H9 (cell line): ENCODE measurements around the gene STAU1. TPM values are rescaled to one million over a fixed set of nuclear protein-coding genes. Genes with fewer than 3 reads are reported as not detected.

Source experiments
- DNase-seq: peaks from one replicate; pipeline ENCODE4 v3.0.0-alpha.2; 2017
- H2AFZ ChIP-seq: one replicate; pipeline ENCODE4 v1.6.1; 2013; ENCODE audit warnings: mild to moderate bottlenecking, low read length, control low read depth, moderate library complexity
- H2AK5ac ChIP-seq: 2 replicates; pipeline ENCODE4 v1.6.1; 2013; ENCODE audit warnings: low read length, control low read depth, mixed read lengths; ENCODE audit not compliant: insufficient read length
- H2BK120ac ChIP-seq: one replicate; pipeline ENCODE4 v1.6.1; 2013; ENCODE audit warnings: low read depth, mild to moderate bottlenecking, low read length, control low read depth, inconsistent platforms; ENCODE audit not compliant: poor library complexity, severe bottlenecking
- H2BK12ac ChIP-seq: 2 replicates; pipeline ENCODE4 v1.6.1; 2013; ENCODE audit warnings: low read length, control low read depth, mixed read lengths, low read depth; ENCODE audit not compliant: insufficient read length
- H2BK15ac ChIP-seq: 2 replicates; pipeline ENCODE4 v1.6.1; 2013; ENCODE audit warnings: low read depth, low read length, control low read depth
- H2BK20ac ChIP-seq: one replicate; pipeline ENCODE4 v1.6.1; 2013; ENCODE audit warnings: low read depth, mild to moderate bottlenecking, low read length, control low read depth, inconsistent platforms; ENCODE audit not compliant: poor library complexity, severe bottlenecking
- H2BK5ac ChIP-seq: 2 replicates; pipeline ENCODE4 v1.6.1; 2013; ENCODE audit warnings: low read length, control low read depth, mixed read lengths; ENCODE audit not compliant: insufficient read length
- H3K14ac ChIP-seq: 2 replicates; pipeline ENCODE4 v1.6.1; 2013; ENCODE audit warnings: low read length, control low read depth; ENCODE audit not compliant: insufficient read depth
- H3K18ac ChIP-seq: 2 replicates; pipeline ENCODE4 v1.6.1; 2013; ENCODE audit warnings: low read depth, mild to moderate bottlenecking, mixed read lengths, low read length, control low read depth; ENCODE audit not compliant: insufficient read length
- H3K23ac ChIP-seq: 2 replicates; pipeline ENCODE4 v1.6.1; 2013; ENCODE audit warnings: low read length, control low read depth, mixed read lengths, low read depth; ENCODE audit not compliant: insufficient read length
- H3K23me2 ChIP-seq: 2 replicates; pipeline ENCODE4 v1.6.1; 2013; ENCODE audit warnings: low read depth, mild to moderate bottlenecking, mixed read lengths, low read length, control low read depth; ENCODE audit not compliant: insufficient read length, poor library complexity, severe bottlenecking
- H3K27ac ChIP-seq: 2 replicates; pipeline ENCODE4 v1.5.1; 2013; ENCODE audit warnings: low read length, control low read depth, mixed read lengths, low read depth; ENCODE audit not compliant: insufficient read length
- H3K27me3 ChIP-seq: 2 replicates; pipeline ENCODE4 v1.6.1; 2013; ENCODE audit warnings: low read length, control low read depth, inconsistent platforms; ENCODE audit not compliant: insufficient read depth
- H3K4ac ChIP-seq: 2 replicates; pipeline ENCODE4 v1.6.1; 2013; ENCODE audit warnings: low read depth, mild to moderate bottlenecking, control low read depth, inconsistent platforms, low read length, moderate library complexity
- H3K4me1 ChIP-seq: 2 replicates; pipeline ENCODE4 v1.6.1; 2013; ENCODE audit warnings: low read length, control low read depth, inconsistent platforms; ENCODE audit not compliant: insufficient read depth
- H3K4me2 ChIP-seq: 2 replicates; pipeline ENCODE4 v1.6.1; 2013; ENCODE audit warnings: low read length, control low read depth, mixed read lengths; ENCODE audit not compliant: insufficient read length, insufficient read depth
- H3K56ac ChIP-seq: 2 replicates; pipeline ENCODE4 v1.6.1; 2013; ENCODE audit warnings: low read depth, mild to moderate bottlenecking, mixed read lengths, low read length, control low read depth; ENCODE audit not compliant: insufficient read length
- H3K79me1 ChIP-seq: 2 replicates; pipeline ENCODE4 v1.6.1; 2013; ENCODE audit warnings: low read depth, mild to moderate bottlenecking, moderate library complexity, low read length, control low read depth, inconsistent platforms; ENCODE audit not compliant: insufficient read depth, poor library complexity, severe bottlenecking
- H3K79me2 ChIP-seq: 2 replicates; pipeline ENCODE4 v1.6.1; 2013; ENCODE audit warnings: low read length, control low read depth, inconsistent platforms; ENCODE audit not compliant: insufficient read depth
- H3K9ac ChIP-seq: 2 replicates; pipeline ENCODE4 v1.6.1; 2013; ENCODE audit warnings: low read length, control low read depth, mixed read lengths; ENCODE audit not compliant: insufficient read length; ENCODE audit errors: extremely low read depth
- H3K9me3 ChIP-seq: one replicate; pipeline ENCODE4 v1.6.1; 2013; ENCODE audit warnings: low read depth, low read length, inconsistent platforms; ENCODE audit not compliant: control insufficient read depth
- H3T11ph ChIP-seq: one replicate; pipeline ENCODE4 v1.6.1; 2013; ENCODE audit warnings: mild to moderate bottlenecking, low read length, control low read depth, inconsistent platforms
- H4K20me1 ChIP-seq: one replicate; pipeline ENCODE4 v1.6.1; 2013; ENCODE audit not compliant: control insufficient read depth, insufficient read length, insufficient read depth
- H4K5ac ChIP-seq: 2 replicates; pipeline ENCODE4 v1.6.1; 2013; ENCODE audit warnings: low read depth, mild to moderate bottlenecking, mixed read lengths, low read length, control low read depth; ENCODE audit not compliant: insufficient read length
- H4K8ac ChIP-seq: replicated peaks from 2 replicates; pipeline ENCODE4 v1.6.1; 2013; ENCODE audit warnings: low read length, control low read depth, mixed read lengths, low read depth; ENCODE audit not compliant: insufficient read length
- H4K91ac ChIP-seq: 2 replicates; pipeline ENCODE4 v1.6.1; 2013; ENCODE audit warnings: low read depth, mild to moderate bottlenecking, moderate library complexity, mixed read lengths, low read length, control low read depth; ENCODE audit not compliant: insufficient read length
- H3K27ac Mint-ChIP-seq, 3 experiments: 2 replicates in 2 of 3; 3 replicates in 1 of 3; pipeline ENCODE4 v1.8.0; 2020 to 2021; ENCODE audit warnings: mixed read lengths in 3 of 3, mild to moderate bottlenecking in 1 of 3, moderate library complexity in 1 of 3
- H3K27me3 Mint-ChIP-seq: 2 replicates; pipeline ENCODE4 v1.8.0; 2021; ENCODE audit warnings: low read depth, mild to moderate bottlenecking, moderate library complexity, mixed read lengths
- H3K36me3 Mint-ChIP-seq, 3 experiments: 2 replicates in 2 of 3; 3 replicates in 1 of 3; pipeline ENCODE4 v1.8.0; 2020 to 2021; ENCODE audit warnings: low read depth in 3 of 3, mixed read lengths in 3 of 3; ENCODE audit not compliant: insufficient read depth in 1 of 3
- H3K4me1 Mint-ChIP-seq, 2 experiments: 2 replicates each; pipeline ENCODE4 v1.8.0; 2020; ENCODE audit warnings: mixed read lengths in 2 of 2
- H3K4me3 Mint-ChIP-seq, 2 experiments: 2 replicates in 1 of 2; 3 replicates in 1 of 2; pipeline ENCODE4 v1.8.0; 2020 to 2021; ENCODE audit warnings: mild to moderate bottlenecking in 2 of 2, mixed read lengths in 2 of 2, moderate library complexity in 1 of 2
- H3K9me3 Mint-ChIP-seq, 2 experiments: 2 replicates in 1 of 2; 3 replicates in 1 of 2; pipeline ENCODE4 v1.8.0; 2020; ENCODE audit warnings: mild to moderate bottlenecking in 2 of 2, mixed read lengths in 2 of 2, moderate library complexity in 1 of 2
- total RNA-seq: library from RNA; stranded (reverse); gene quantifications from 2 replicates; pipeline ENCODE4 v1.2.1, GENCODE V29; 2021
- TF ChIP-seq, protein P1 (sequence below): fragments of 200-600 bp; sonication (generic); conservative IDR thresholded peaks from 3 replicates; pipeline ENCODE4 v1.8.0; 2021; ENCODE audit warnings: antibody characterized with exemption, mild to moderate bottlenecking

Gene STAU1
- total RNA-seq, 1 experiment from 2014 or later = 106 TPM

DNA sequence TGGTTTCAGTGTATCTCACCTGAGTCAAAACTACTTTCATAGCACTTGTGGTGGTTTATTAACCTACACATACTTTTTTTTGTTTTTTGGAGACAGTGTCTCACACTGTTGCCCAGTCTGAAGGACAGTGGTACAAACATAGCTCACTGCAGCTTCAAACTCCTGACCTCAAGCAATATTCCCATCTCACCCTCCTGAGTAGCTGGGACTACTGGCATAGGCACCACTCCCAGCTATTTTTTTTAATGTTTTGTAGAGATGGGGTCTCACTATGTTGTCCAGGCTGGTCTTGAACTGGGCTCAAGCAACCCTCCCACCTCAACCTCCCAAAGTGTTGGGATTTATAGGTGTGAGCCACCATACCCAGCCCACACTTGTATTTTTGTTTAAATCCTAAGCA is 49.7 kb downstream of the STAU1 start:
- Histone ChIP-seq H4K8ac (no peak overlapping the region), H4K5ac (no peak overlapping the region), H4K20me1 (no peaks in the 10 kb centered on the region), H3K27ac (no peak overlapping the region), H3K18ac (no peak overlapping the region), H3K79me1 (peaks cover 6% of the 10 kb centered on the region), H2AFZ (no peak overlapping the region), H3K4me2 (no peak overlapping the region), H3K9ac (no peak overlapping the region), H2BK120ac (no peak overlapping the region), H2BK20ac (no peak overlapping the region), H2BK12ac (no peak overlapping the region), H3K4me1 (no peaks in the 10 kb centered on the region), H3K4ac (no peak overlapping the region), H3K27me3 (no peaks in the 10 kb centered on the region), H3T11ph (no peak overlapping the region), H3K23me2 (no peaks in the 10 kb centered on the region), H4K91ac (no peak overlapping the region), H3K14ac (no peak overlapping the region), H3K79me2 (no peaks in the 10 kb centered on the region), H3K56ac (no peak overlapping the region), H2BK15ac (no peak overlapping the region), H2AK5ac (no peak overlapping the region), H3K23ac (no peak overlapping the region), H3K9me3 (no peaks in the 10 kb centered on the region), H2BK5ac (no peak overlapping the region)
- no peak overlapping the region for H3K4me3 Mint-ChIP-seq
- H3K36me3 Mint-ChIP-seq = peaks cover 14 to 48% (median 42%) of the 10 kb centered on the region in 3 experiments; a peak in 6 of 7 replicates
- H3K9me3 Mint-ChIP-seq = no peaks in the 10 kb centered on the region
- H3K27me3 Mint-ChIP-seq = no peaks in the 10 kb centered on the region
- TF ChIP-seq, protein P1, sequence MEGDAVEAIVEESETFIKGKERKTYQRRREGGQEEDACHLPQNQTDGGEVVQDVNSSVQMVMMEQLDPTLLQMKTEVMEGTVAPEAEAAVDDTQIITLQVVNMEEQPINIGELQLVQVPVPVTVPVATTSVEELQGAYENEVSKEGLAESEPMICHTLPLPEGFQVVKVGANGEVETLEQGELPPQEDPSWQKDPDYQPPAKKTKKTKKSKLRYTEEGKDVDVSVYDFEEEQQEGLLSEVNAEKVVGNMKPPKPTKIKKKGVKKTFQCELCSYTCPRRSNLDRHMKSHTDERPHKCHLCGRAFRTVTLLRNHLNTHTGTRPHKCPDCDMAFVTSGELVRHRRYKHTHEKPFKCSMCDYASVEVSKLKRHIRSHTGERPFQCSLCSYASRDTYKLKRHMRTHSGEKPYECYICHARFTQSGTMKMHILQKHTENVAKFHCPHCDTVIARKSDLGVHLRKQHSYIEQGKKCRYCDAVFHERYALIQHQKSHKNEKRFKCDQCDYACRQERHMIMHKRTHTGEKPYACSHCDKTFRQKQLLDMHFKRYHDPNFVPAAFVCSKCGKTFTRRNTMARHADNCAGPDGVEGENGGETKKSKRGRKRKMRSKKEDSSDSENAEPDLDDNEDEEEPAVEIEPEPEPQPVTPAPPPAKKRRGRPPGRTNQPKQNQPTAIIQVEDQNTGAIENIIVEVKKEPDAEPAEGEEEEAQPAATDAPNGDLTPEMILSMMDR = no peak
- no peak overlapping the region for H3K27ac Mint-ChIP-seq
- H3K4me1 Mint-ChIP-seq = peaks cover 4 to 5% of the 10 kb centered on the region in 2 experiments
- no peak for DNase-seq
